Measurements from ENCODE around the gene ATP5PB. TPM values are rescaled to one million over a fixed set of nuclear protein-coding genes. Genes with fewer than 3 reads are reported as not detected.

Gene ATP5PB
- total RNA-seq, 2 experiments from 2014 or later = 272 to 286 TPM

DNA sequence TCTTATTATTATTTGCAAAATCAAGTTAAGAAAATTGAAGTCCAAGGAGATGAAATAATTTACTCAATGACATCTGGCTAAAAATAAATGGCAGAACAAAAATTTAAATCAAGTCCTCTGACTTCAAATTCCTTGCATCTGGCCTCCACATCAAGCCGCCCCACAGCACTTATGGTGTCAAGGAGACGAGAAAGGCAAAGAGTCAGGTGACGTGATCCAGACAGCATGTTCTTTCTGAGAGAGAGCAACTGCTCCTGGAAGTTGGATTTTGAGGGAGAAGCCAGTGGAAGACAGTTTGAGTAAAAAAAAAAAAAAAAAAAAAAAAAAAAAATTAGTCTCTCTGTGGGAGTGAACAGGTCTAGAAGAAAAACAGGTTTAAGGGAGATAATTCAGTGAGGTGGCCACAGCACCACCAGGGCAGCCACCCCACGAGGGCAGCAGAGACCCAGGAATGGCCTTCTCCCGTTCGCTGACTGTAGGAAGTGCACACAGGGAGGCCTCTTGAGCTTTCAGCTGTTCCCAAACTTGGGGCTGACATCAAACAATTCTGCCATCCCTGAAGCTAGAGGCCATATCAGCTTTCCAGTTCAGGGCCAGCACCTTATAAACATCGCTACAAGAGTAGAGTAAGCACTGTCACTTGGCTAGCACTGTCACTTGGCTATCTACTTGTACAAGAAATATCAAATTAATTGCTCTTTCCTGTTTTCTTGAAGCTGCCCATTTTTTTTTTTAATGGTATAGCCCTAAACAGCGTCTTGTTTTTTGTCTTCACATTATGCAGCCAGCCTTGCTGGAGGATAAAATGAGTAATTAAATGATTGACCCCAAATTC lies 32.3 kb downstream of the ATP5PB start:
- Mint-ChIP-seq H3K27ac (no peak overlapping the region), H3K27me3 (peaks cover 42% of the 10 kb centered on the region), H3K36me3 (ENCODE audit: low read depth) (peaks cover 15% of the 10 kb centered on the region), H3K4me3 (no peak overlapping the region), H3K4me1 (peaks cover 23% of the 10 kb centered on the region), H3K9me3 (no peaks in the 10 kb centered on the region)
- CTCF ChIA-PET = interaction anchor here (0.6 to 3.1 kb wide), 20 partner anchors 9 to 606 kb away, joined by 3 to 45 read pairs (median 4); partner anchors contain the start of gene ATP5PB
- POLR2A ChIA-PET = interaction anchor here (0.6 to 2.2 kb wide), 5 partner anchors 10 to 275 kb away, joined by 3 to 12 read pairs (median 3); no protein-coding TSS in a partner anchor
- DNase-seq = peak; percentile 69

- no peaks in the 10 kb centered on the region for H3K9me3 Mint-ChIP-seq
- H3K27me3 Mint-ChIP-seq = peaks cover 37% of the 10 kb centered on the region
- peaks cover 6% of the 10 kb centered on the region for H3K36me3 Mint-ChIP-seq (ENCODE audit: low read depth)
- CTCF ChIA-PET = interaction anchor here (3.1 kb wide), 1 partner anchor 24 kb away, joined by 45 read pairs; no protein-coding TSS in a partner anchor
- H3K4me1 Mint-ChIP-seq = peaks cover 7% of the 10 kb centered on the region
- no peak overlapping the region for H3K4me3 Mint-ChIP-seq
- H3K27ac Mint-ChIP-seq = no peak overlapping the region
- no peak for DNase-seq
- POLR2A ChIA-PET = interaction anchor here (1.6 kb wide), 1 partner anchor 15 kb away, joined by 6 read pairs; no protein-coding TSS in a partner anchor
Measured at GRCh38 chr1:111483166-111483565, 33.9 kb downstream of the ATP5PB start.

- ChIA-PET CTCF (no interaction called here), POLR2A (no interaction called here)
- Mint-ChIP-seq H3K36me3 (ENCODE audit: low read depth) (no peaks in the 10 kb centered on the region), H3K27me3 (peaks cover 31% of the 10 kb centered on the region), H3K27ac (no peak overlapping the region), H3K9me3 (no peaks in the 10 kb centered on the region), H3K4me3 (no peak overlapping the region), H3K4me1 (peaks cover 4% of the 10 kb centered on the region)
- DNase-seq = no peak
Measured at GRCh38 chr1:111483876-111484275, 34.6 kb downstream of the ATP5PB start.

GRCh38 chr1:111484391-111485026 lies 35.2 kb downstream of the ATP5PB start:
- ChIA-PET CTCF (no interaction called here), POLR2A (interaction anchor here (1.5 kb wide), 1 partner anchor 8 kb away, joined by 5 read pairs; no protein-coding TSS in a partner anchor)
- peaks cover 4% of the 10 kb centered on the region for H3K4me1 Mint-ChIP-seq
- H3K27ac Mint-ChIP-seq = no peak overlapping the region
- no peak for DNase-seq
- no peak overlapping the region for H3K4me3 Mint-ChIP-seq
- peaks cover 30% of the 10 kb centered on the region for H3K27me3 Mint-ChIP-seq
- H3K36me3 Mint-ChIP-seq (ENCODE audit: low read depth) = no peaks in the 10 kb centered on the region
- H3K9me3 Mint-ChIP-seq = no peaks in the 10 kb centered on the region

DNA sequence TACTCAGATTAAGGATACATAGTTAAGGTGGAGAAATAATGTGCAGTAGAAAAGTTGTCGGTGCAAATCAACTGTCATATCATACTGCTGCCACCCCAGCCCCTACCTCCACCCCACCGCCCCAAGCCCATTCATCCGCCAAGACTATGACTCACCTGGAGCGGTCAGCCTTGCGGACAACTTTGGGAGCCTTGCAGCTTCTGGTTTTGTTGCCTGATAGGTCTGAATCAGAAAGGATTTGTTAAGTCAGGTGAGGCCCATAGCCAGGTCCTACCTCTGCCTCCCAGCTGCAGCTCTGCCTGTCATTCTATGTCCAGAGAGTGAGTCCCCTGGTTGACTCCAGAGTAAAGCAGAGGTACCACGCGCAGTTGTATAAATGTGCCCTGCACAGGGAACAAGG lies 37.2 kb downstream of the ATP5PB start:
- Mint-ChIP-seq H3K27me3 (peaks cover 17% of the 10 kb centered on the region), H3K27ac (no peak overlapping the region), H3K9me3 (no peaks in the 10 kb centered on the region), H3K4me1 (peaks cover 4% of the 10 kb centered on the region), H3K4me3 (no peak overlapping the region), H3K36me3 (ENCODE audit: low read depth) (no peaks in the 10 kb centered on the region)
- DNase-seq = no peak
- CTCF ChIA-PET = interaction anchor here (0.9 to 1.6 kb wide), 2 partner anchors 21 to 261 kb away, joined by 3 to 5 read pairs; no protein-coding TSS in a partner anchor
- POLR2A ChIA-PET = no interaction called here

GRCh38 chr1:111487133-111487532 lies 37.9 kb downstream of the ATP5PB start:
- H3K27ac Mint-ChIP-seq = no peak overlapping the region
- POLR2A ChIA-PET = no interaction called here
- DNase-seq = no peak
- peaks cover 13% of the 10 kb centered on the region for H3K27me3 Mint-ChIP-seq
- no peaks in the 10 kb centered on the region for H3K36me3 Mint-ChIP-seq (ENCODE audit: low read depth)
- H3K4me1 Mint-ChIP-seq = no peaks in the 10 kb centered on the region
- CTCF ChIA-PET = no interaction called here
- no peak overlapping the region for H3K4me3 Mint-ChIP-seq
- H3K9me3 Mint-ChIP-seq = no peaks in the 10 kb centered on the region

DNA sequence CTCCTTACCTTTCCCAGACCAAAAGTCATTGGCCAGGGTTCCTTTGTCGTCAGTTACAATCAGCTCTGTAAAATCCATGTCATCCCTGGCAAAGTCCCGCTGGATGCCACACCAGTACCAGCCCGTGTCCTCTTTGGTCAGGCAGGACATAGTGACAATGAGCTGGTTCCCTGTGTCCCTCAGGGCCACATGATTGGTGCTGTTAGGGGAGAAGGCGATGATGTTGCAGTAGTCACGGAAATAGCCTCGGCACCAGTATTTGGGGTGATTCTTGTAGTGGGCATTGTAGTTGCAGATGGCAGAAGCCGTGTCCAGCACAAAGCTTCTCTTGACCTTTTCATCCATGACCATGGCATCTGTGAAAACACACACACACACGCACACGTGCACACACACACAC lies 39.4 kb downstream of the ATP5PB start:
- CTCF ChIA-PET = no interaction called here
- Mint-ChIP-seq H3K36me3 (ENCODE audit: low read depth) (no peaks in the 10 kb centered on the region), H3K27me3 (peaks cover 3% of the 10 kb centered on the region), H3K4me1 (no peaks in the 10 kb centered on the region), H3K9me3 (peaks cover 4% of the 10 kb centered on the region), H3K27ac (no peak overlapping the region), H3K4me3 (no peak overlapping the region)
- DNase-seq = no peak
- POLR2A ChIA-PET = no interaction called here

- ChIA-PET CTCF (interaction anchor here (1.3 kb wide), 1 partner anchor 8 kb away, joined by 9 read pairs; no protein-coding TSS in a partner anchor), POLR2A (no interaction called here)
- Mint-ChIP-seq H3K27ac (no peak overlapping the region), H3K36me3 (ENCODE audit: low read depth) (peaks cover 3% of the 10 kb centered on the region), H3K27me3 (peaks cover 3% of the 10 kb centered on the region), H3K4me1 (no peaks in the 10 kb centered on the region), H3K4me3 (no peak overlapping the region), H3K9me3 (peaks cover 6% of the 10 kb centered on the region)
- no peak for DNase-seq
Measured at GRCh38 chr1:111489604-111490003, 40.3 kb downstream of the ATP5PB start.

DNA sequence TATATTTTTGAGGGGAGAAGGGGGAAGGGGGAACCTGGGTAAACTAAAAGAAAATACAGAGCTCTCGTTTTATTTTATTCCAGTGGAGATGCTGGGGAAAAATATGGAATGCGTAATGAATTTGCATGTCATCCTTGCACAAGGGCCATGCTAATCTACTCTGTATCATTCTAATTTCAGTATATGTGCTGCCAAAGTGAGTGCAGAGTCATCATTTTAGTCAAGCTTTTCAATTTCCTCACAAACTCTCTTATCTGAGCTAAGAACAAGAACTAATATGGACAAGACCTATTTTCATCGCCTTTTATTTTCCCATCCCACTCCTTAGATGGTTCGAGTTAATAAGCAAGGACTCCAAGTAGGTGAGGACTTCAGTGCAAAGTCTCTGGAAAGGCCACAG lies 41.0 kb downstream of the ATP5PB start:
- DNase-seq = no peak
- no peak overlapping the region for H3K27ac Mint-ChIP-seq
- peaks cover 2% of the 10 kb centered on the region for H3K27me3 Mint-ChIP-seq
- H3K4me3 Mint-ChIP-seq = no peak overlapping the region
- H3K9me3 Mint-ChIP-seq = peaks cover 13% of the 10 kb centered on the region
- peaks cover 4% of the 10 kb centered on the region for H3K36me3 Mint-ChIP-seq (ENCODE audit: low read depth)
- POLR2A ChIA-PET = no interaction called here
- no peaks in the 10 kb centered on the region for H3K4me1 Mint-ChIP-seq
- CTCF ChIA-PET = interaction anchor here (1.3 to 1.7 kb wide), 2 partner anchors 8 to 18 kb away, joined by 7 to 9 read pairs; no protein-coding TSS in a partner anchor

- Mint-ChIP-seq H3K27me3 (no peaks in the 10 kb centered on the region), H3K27ac (no peak overlapping the region), H3K4me1 (peaks cover 3% of the 10 kb centered on the region), H3K36me3 (ENCODE audit: low read depth) (peaks cover 9% of the 10 kb centered on the region), H3K9me3 (peaks cover 17% of the 10 kb centered on the region), H3K4me3 (no peak overlapping the region)
- ChIA-PET POLR2A (no interaction called here), CTCF (interaction anchor here (1.3 to 1.7 kb wide), 2 partner anchors 9 to 17 kb away, joined by 7 to 9 read pairs; no protein-coding TSS in a partner anchor)
- DNase-seq = no peak
Measured at GRCh38 chr1:111491070-111491469, 41.8 kb downstream of the ATP5PB start.

GRCh38 chr1:111496398-111496797 lies 47.1 kb downstream of the ATP5PB start:
- no peak overlapping the region for H3K4me3 Mint-ChIP-seq
- DNase-seq = no peak
- peaks cover 4% of the 10 kb centered on the region for H3K27me3 Mint-ChIP-seq
- ChIA-PET POLR2A (interaction anchor here (1.5 to 4.0 kb wide), 3 partner anchors 11 to 243 kb away, joined by 3 to 24 read pairs (median 4); partner anchors contain the start of gene INKA2), CTCF (interaction anchor here (1.0 to 6.5 kb wide), 4 partner anchors 11 to 251 kb away, joined by 3 to 38 read pairs (median 4); no protein-coding TSS in a partner anchor)
- peaks cover 26% of the 10 kb centered on the region for H3K4me1 Mint-ChIP-seq
- no peak overlapping the region for H3K27ac Mint-ChIP-seq
- H3K9me3 Mint-ChIP-seq = peaks cover 32% of the 10 kb centered on the region
- peaks cover 19% of the 10 kb centered on the region for H3K36me3 Mint-ChIP-seq (ENCODE audit: low read depth)

DNA sequence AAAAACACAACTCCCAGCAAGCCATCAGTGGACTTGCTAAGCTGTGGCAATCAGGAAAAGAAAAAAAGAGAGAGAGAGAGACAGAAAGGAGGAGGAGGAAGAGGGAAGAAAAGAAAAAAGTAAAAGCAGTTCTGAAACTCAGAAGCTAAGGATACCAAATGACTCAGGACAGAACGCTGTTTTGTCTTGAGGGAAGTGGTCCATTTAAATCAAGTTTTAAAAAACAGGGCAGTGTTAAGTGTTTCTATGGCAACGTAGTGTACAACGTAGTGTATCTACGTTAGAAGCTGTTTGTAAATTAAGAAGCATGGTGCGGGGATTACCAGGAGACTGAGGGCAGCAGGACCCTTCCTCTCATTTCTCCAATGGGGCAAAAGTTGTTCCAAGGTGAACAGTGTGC lies 48.3 kb downstream of the ATP5PB start:
- ChIA-PET CTCF (interaction anchor here (0.7 to 6.5 kb wide), 5 partner anchors 10 to 261 kb away, joined by 3 to 38 read pairs (median 5); no protein-coding TSS in a partner anchor), POLR2A (interaction anchor here (1.0 to 4.0 kb wide), 4 partner anchors 10 to 22 kb away, joined by 3 to 24 read pairs (median 5); no protein-coding TSS in a partner anchor)
- peaks cover 19% of the 10 kb centered on the region for H3K36me3 Mint-ChIP-seq (ENCODE audit: low read depth)
- H3K4me1 Mint-ChIP-seq = peaks cover 31% of the 10 kb centered on the region
- DNase-seq = no peak
- H3K9me3 Mint-ChIP-seq = peaks cover 32% of the 10 kb centered on the region
- no peak overlapping the region for H3K27ac Mint-ChIP-seq
- peaks cover 4% of the 10 kb centered on the region for H3K27me3 Mint-ChIP-seq
- H3K4me3 Mint-ChIP-seq = no peak overlapping the region

Measured in activated CD4-positive, alpha-beta memory T cell treated with anti-CD3 and anti-CD28 coated beads, Interleukin-2, amount 10 ng/mL, durations not matched to agents 7 days and 5 days (primary cell).